Measurements from ENCODE around the gene SBF1.

Gene SBF1

DNA sequence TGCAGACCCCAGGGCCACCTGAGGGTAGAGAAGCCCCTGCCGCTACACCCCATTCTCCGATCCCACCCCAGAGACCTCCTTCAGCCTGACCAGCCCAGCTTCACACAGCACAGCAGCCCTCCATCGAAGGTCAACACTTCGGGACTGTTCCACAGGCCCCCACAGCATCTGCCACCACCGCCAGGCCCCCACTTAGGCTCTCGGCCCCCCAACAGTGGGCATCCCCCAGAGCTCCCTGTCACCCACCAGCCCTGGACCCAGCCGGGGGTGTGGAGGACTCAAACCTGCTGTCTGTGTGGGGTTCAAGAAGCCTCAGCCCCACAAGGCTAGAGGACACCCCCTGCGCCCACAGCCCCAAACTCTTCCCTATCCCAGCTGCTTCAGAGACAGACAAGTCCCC, 6.2 kb downstream of the SBF1 start:
- DNase-seq (ENCODE audit: low read depth in 2 of 2), result no peak

DNA sequence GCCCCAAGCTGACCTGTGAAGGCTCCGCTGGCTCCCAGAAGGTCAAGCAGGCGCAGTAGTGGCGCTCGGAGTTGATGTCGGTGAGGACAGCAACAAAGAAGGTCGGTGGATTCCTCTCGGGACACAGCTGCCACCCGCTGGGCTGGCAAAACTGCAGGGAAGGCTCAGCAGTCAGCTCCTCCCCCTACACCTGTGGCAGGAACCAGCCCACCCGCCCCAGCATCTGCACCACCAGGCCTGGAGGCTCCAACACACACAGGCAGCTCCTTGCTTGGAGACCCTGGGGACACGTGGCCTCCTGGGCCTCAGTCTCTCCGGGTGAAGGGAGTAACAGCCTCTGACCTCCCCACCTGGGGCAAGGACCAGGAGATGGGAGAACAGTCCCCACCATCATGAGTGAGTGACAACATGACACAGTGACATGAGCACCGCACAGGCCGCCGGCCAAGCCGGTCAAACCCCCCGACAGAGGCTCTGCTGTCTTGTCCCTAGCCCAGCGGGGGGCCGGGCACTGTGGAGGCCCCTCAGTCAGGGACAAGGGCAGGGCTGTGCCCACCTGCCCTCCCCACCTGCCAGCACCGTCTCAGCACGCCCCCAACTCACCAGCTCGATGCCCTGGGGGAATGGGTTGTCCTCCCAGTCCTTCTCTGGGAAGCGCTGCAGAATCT, 6.9 kb downstream of the SBF1 start:
- no peak for DNase-seq (ENCODE audit: low read depth in 2 of 2)

- no peak for DNase-seq (ENCODE audit: low read depth in 2 of 2)
Observed at GRCh38 chr22:50467341-50467740, 7.5 kb downstream of the SBF1 start.

GRCh38 chr22:50465066-50465930, 9.5 kb downstream of the SBF1 start:
- no peak for DNase-seq (ENCODE audit: low read depth in 2 of 2)

DNA sequence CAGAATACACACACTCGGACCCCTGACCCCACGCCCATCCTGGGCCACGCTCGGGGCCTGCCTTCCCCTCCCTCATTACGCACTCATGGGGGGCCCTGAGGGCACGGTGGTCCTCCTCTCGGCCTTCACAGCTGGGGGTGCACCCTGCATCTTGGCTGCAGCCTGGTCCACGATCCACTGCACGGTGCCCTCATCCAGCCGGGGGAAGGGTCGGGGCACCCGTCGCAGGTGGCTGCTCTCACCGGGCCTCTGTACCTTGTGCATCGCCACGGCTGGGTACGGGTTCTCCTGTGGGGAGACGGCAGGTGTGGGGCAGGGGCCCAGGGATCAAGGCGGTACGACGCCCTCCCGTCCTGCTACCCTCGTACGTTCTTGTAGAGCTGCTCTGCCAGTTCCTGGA, 10.4 kb downstream of the SBF1 start:
- no peak for DNase-seq (ENCODE audit: low read depth in 2 of 2)

DNA sequence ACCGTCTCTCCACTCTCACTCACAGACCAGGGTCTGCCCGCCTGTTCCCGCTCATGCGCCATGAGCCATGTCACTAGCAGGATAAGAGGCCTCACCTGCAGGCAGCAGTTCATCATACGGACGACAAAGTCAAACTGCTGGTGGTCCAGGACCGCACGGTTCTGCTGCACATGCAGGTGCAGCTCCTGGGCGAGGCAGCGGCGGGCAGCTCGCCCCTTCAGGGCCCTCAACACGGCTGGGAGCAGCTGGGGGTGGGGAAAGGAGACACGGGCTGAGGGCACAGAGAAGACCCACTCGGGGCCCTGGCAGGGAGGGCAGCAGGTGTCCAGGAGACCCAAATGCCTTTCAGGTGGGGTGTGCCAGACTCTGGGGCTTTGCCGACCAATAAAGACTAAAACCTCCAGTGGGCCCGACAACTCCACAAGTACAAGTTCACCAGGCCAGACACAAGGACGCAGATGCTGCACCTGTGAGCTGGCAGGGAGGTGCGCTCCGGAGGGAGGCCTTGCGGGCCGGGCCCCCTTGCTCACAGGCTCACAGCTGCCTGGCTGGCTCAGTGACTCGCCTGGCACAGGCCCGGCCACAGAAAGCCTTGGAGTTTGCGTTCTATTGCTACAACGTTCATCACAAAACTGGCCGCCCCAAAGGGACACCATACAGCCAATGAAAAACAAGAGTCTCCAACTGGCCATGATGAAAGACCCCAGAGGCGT, 11.5 kb downstream of the SBF1 start:
- DNase-seq (ENCODE audit: low read depth in 2 of 2), result no peak

GRCh38 chr22:50461979-50462540, 12.8 kb downstream of the SBF1 start:
- DNase-seq (ENCODE audit: low read depth in 2 of 2), result no peak

DNA sequence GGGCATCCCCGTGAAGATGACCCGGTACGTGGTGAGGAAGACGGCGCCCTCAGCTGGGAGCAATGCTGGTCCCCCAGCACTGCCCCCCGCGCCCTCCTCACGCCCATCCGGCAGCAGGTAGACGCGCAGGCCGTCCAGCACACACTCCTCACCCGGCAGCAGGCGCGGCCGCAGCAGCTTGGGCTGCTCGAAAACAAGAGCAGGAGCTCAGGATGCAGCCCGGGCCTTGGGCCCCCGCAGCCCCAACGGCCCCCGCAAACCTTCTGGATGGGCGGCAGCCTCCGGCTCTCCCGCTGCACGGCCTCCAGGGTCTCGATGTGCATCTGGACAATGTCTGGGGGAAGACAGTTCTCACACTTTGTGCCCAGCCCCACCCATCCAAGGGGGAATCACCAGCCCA, 13.3 kb downstream of the SBF1 start:
- no peak for DNase-seq (ENCODE audit: low read depth in 2 of 2)

DNA sequence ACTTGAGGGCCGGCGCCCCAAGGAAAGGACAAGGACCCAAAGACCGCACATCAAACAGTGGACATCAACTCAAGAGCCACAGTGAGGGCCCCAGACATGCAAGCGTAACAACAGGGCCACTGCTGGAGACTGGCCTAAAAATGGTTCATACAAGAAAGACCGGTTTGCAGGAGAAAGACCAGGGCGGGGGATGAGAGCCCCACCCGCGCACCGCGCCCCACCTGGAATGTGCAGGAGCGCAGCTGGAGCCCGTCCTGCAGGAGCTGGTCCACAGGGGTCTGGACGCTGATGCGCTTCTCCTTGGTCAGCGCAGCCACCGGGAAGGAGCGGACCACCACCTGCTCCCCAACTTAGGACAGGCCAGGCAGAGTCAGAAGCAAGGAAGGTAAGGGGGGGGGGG, 13.9 kb downstream of the SBF1 start:
- DNase-seq (ENCODE audit: low read depth in 2 of 2), result no peak

DNA sequence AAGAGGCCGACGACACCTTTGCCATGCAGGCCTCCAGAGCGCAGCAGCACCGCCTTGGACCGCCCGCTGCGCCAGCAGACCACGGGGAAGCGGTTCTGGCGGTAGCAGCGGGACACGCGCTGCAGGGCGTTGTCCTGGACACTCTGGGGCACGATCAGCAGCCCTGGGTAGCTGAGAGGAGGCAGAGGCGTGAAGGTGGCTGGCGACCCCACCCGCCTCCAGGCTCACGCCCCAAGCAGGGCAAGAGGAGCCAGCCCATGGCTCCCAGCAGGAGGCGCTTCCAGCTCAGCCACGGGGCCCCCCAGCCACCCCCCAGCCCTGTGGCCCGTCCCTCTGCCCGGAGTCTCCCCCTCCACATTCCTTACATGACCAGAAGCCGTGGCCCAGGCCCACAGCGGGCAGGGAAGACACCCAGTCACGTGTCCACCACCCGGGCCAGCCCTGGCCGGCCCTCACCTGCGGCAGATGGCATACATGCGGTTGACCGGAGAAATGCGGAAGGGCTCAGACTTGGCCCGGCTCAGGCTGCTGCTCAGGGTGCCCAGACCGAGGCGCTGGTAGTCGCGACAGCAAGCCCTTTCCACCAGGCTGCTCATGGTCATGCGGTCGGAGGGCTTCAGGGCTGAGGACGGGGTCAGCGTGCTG, 15.2 kb downstream of the SBF1 start:
- no peak for DNase-seq (ENCODE audit: low read depth in 2 of 2)

GRCh38 chr22:50459016-50459415, 15.8 kb downstream of the SBF1 start:
- DNase-seq (ENCODE audit: low read depth in 2 of 2), result no peak

DNA sequence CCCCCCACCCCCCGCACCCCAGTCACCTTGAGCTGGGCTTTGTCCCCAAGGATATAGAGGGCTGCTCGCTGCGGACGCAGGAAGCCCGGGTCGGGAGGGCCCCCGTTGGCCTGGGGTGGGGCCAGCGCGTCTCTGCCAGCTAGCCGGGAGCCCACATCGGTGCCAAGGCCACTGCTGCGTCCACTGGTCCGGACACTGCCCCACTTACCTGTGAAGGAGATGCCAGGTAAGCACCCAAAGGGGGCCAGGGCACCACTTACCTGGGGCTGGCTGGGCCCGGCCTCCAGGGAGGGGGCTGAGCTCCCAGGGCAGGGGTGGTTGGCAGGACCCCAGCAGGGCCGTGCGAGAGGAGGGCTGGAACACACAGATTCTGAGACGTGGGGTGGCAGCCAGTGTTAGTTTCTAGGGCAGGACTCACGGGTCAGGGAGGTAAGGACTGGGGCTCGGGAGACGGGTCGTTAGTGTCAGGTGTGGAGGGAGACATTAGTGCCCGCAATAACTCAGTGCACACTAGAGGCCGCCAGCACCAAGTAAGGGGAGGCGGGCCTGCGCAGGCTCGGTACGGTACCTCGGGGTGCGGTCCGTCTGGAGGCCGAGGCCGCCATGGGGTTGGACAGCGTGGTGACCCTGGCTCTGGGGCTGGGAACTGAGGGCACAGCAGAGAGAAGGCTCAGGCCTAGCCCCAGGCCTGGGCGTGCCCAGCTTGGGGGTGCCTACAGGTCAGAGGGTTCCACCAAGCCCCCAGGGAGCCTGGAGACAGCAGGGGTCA, 18.2 kb downstream of the SBF1 start:
- DNase-seq (ENCODE audit: low read depth in 2 of 2), result no peak

DNA sequence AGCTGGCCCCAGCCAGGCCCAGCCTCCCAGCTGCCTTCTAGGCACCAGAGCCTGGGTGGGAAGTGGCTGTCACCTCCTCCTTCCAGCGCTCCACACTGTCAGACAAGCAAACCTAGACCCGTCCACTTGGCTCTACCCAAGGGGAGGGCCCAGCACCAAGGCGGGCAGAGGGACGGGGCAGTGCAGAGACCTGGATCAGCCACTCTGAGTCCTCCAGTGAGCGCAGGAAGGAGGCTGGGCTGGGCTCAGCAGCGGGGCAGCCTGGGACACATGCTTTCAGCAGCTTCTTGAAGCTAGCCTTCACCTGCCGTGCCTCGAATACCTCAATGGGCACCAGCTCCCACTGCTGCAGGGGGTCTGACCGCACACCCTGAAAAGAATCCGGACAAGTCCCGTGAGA, 18.8 kb downstream of the SBF1 start:
- no peak for DNase-seq (ENCODE audit: low read depth in 2 of 2)

DNA sequence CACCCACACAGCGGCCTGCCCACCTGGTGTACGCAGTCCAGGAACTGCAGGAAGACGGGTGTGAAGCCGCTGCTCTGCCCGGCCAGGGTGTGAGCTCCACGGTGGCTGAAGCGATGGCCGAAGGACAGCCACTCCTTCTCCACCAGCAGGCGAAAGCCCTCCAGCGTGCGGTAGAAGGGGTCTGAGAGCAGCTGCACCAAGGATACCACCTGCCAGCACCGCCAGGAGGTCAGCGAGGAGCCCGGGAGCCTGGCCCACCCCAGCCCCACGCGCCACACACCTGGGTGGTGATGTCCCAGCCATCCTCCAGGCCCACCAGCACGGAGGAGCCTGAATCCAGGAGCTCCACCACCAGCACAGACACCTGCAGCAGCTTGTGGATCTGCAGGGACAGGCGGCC, 19.6 kb downstream of the SBF1 start:
- DNase-seq (ENCODE audit: low read depth in 2 of 2), result no peak

DNA sequence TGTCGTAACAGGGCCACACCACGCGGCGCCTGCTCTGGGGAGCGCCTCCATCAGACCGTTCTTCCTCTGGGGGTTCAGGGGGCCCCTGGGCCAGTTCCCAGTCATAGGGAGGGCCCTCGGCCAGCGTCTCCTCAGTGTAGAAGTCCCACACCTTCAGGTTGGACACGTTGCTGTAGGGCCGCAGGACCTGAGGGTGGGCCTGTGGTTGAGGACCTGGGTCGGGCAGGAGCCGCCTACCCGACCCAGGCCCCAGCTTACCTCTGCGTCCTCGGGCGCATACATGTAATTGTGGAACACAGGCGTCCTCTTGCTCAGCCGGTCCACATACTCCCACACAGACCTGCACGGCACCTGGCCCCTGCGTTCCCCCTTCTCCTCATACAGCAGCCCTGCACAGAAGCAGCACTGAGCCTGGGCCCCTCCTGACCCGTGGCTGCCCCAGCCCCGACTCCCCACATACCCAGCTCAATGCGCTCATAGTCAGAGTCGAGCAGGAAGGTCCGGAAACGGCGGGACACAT, 20.2 kb downstream of the SBF1 start:
- no peak for DNase-seq (ENCODE audit: low read depth in 2 of 2)

DNA sequence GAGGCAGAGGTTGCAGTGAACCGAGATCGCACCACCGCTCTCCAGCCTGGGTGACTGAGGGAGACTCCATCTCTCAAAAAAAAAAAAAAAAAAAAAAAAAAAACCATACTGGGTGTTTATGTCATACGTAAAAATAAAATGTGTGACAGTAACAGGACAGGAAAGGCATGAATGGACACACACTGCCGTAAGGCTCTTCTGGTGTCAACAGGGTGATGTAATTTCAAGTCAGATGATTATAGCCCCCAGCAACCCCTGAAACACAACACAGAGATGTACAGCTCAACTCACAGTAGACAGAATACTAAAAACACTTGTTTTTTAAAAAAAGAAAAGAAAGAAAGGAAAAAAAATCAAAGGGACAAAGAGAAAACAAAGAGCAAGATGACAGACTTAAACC, 22.2 kb downstream of the SBF1 start:
- no peak for DNase-seq (ENCODE audit: low read depth in 2 of 2)

DNA sequence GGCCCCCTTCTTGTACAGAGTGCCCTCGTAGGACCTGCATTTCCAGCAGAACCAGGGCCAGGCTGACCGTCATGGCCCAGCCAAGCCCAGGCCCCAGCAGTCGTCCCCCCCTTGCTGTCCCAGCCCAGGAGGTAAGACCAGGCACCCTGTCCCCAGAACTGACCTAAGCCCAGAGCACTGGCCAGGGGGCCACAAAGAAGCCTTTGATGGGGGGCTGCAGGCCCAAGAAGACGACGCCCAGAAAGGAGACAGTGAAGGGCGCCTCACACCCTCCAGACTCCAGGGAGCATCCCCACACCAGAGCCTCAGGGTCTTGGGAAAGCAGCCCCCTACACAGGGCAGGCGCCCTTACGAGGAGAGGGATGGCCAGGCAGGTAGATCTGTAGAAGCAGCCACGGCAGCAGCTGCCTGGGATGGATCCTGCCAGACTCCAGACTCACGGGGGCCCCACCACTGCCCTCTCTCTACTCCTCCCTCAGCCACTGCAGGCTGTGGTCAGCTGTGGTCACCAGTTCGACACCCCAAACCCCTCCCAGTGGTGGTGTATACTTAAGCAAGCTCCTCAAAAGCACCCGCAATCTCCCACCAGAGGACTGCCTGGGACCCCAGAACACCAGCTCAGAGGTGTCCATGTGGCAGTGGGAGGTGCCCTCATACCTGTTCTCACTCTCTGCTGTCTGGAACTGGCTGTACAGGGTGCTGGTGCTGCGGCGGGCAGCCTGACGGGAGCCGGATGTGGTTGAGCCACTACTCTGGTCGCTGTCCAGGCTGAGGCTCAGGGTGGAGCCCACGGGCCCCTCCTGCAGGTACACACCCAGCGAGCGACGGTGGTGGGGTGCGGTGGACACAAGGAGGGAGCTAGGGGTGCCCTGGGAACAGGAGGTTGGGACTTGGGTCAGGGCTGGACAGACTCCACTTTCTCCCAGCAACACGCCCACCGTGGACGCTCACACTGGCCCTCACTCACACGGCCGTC, 27.0 kb downstream of the SBF1 start:
- DNase-seq (ENCODE audit: low read depth in 2 of 2), result no peak

DNA sequence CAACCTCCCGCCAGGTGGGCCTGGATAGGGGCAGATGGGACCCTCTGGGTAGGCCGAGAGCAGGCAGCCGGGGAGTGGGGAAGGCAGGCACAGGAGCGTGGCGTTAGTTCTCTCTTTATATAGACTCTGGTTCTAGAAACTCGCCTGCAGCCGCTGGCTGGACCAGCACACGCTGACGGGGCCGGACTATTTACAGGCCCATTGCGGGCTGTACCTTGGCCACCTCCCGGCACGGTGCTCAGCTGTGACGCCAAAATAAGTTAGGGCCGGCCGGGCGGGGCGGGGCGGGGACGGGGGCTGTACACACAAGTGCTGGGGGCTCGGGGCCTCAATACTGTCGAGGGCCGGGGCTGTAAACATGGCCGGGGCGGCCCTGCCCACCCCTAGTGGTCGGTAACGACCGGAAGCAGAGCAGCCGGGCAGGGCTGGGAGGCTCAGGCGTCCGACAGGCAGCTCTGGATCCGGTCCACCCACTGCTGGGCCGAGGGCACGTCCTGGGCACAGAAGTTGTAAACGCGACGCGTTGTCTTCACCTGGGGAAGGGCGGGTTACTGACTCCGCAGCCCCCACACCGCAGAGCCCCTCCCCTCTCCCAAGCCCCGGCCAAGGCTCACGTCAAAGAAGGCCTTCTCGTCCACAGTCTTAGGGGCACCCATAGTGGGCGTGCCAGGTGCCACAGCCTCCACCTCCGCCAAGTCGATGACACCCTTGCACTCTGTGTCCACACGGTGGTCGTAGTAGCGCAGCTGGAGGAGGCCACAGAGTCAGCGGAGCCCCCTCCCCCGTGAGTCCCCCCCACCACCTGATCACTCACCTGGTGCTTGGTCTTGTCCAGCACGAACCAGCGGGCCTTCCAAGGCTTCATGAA, 27.9 kb downstream of the SBF1 start:
- no peak for DNase-seq (ENCODE audit: low read depth in 2 of 2)

Data from stimulated activated CD8-positive, alpha-beta memory T cell treated with anti-CD3 and anti-CD28 coated beads, Interleukin-7, amount 100 ng/mL, for 4 hours (primary cell).